Fibroblast of mammary gland (primary cell): Measurements from ENCODE around the gene SERTM2.

Source experiments
- DNase-seq: peaks from one replicate; pipeline ENCODE4 v3.0.0-alpha.2; 2010; ENCODE audit warnings: low read depth
- H3K4me3 ChIP-seq: 2 replicates; pipeline ENCODE4 v1.5.1; 2011; ENCODE audit warnings: low read depth, mild to moderate bottlenecking, low read length, moderate library complexity; ENCODE audit not compliant: control insufficient read depth
- TF ChIP-seq, protein P1 (sequence below): conservative IDR thresholded peaks from 2 replicates; pipeline ENCODE4 v1.5.1; 2011; ENCODE audit warnings: low read depth, low read length, inconsistent platforms; ENCODE audit not compliant: control insufficient read depth, insufficient read depth

Gene SERTM2

DNA sequence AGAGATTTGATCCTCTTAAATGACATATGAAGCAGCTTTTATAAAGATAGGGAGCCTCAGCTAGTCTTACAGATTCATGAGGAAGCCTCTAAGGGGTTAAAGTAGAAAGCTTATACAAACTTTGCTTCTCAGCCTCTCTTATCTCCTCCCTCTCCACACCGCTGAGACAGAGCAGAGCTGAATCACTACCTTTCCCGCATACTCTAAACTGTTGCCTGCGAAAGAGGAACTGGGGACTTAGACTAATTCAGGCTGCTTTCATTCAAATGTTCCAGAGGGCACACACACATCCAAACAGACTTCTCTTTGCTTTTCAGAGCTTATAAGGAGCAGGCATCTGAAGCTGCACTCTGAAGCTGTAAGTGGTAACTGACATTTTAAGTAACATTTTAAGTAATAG, at the start of gene SERTM2:
SERTM2 (plus strand) TSS at position 169 of the 400 bp plus-strand sequence. CDS start 7,213 bp downstream, outside the sequence.
- H3K4me3 ChIP-seq = no peak within 1 kb of the TSS
- TF ChIP-seq, protein P1, sequence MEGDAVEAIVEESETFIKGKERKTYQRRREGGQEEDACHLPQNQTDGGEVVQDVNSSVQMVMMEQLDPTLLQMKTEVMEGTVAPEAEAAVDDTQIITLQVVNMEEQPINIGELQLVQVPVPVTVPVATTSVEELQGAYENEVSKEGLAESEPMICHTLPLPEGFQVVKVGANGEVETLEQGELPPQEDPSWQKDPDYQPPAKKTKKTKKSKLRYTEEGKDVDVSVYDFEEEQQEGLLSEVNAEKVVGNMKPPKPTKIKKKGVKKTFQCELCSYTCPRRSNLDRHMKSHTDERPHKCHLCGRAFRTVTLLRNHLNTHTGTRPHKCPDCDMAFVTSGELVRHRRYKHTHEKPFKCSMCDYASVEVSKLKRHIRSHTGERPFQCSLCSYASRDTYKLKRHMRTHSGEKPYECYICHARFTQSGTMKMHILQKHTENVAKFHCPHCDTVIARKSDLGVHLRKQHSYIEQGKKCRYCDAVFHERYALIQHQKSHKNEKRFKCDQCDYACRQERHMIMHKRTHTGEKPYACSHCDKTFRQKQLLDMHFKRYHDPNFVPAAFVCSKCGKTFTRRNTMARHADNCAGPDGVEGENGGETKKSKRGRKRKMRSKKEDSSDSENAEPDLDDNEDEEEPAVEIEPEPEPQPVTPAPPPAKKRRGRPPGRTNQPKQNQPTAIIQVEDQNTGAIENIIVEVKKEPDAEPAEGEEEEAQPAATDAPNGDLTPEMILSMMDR = no peak
- DNase-seq = peak; percentile 4

DNA sequence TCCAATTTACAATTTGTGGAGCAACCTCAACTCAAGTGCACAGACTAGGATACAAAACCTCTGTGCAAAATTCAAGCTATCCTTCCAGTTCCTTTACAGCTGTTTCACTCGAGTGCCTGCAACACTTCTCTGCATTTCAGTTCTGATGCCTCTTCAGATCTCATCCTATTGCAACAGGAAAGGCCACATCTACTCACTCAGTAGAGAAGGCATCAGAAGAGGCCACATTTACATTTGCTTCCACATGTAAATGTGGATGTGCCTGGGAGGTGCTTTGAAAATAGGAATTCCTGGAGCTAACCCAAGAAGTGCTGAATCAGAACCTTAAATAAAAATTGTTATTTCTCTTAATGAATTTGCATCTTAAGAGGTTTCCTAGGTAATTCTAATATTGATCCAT, 45.8 kb upstream of the SERTM2 start:
- H3K4me3 ChIP-seq = no peak overlapping the region
- TF ChIP-seq, protein P1 = no peak
- DNase-seq = no peak

DNA sequence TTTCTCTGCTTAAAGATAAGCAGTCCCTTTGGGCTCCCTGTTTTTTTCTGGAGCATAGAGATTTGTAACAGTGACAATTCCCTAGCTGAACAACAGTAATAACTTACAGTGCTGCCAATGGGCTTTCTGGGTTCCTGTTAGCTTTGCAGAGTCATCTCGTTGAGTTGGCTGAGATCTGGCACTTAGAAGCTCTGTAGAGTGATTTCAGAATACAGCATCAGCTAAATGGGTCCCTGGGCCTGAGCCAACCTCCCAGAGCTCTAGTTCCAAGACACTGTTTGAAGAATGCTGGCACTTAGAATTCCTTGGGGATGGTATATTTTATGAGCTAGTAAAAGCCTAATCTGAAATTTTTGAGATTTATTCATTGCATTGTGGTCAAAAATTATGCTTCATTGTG, 43.5 kb upstream of the SERTM2 start:
- no peak overlapping the region for H3K4me3 ChIP-seq
- TF ChIP-seq, protein P1 = no peak
- DNase-seq = no peak

DNA sequence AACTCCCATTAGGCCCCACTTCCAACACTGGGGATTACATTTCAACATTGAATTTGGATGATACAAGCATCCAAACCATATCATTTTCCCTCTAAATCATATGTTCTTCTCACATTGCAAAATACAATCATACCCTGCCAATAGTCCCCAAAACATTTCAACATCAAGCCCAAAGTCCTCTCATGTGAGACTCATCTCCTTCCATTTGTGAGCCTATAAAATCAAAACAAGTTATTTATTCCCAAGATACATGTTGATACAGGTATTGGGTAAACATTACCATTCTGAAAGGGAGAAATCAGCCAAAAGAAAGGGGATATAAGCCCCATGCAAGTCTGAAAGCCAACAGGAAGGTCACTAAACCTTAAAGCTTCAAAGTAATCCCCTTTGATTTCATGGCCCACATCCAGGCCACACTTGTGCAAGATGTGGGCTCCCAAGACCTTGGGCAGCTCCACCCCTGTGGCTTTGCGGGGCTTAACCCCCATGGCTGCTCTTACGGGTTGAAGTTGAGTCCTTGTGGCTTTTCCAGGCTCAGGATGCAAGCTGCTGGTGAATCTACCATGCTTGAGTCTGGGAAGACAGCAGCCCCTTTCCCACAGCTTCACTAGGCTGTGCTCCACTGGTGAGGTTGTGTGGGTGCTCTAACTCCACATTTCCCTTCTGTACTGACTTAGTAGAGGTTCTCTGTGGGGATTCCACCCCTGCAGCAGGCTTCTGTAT, 40.6 kb upstream of the SERTM2 start:
- DNase-seq = no peak
- TF ChIP-seq, protein P1 = no peak
- no peak overlapping the region for H3K4me3 ChIP-seq

DNA sequence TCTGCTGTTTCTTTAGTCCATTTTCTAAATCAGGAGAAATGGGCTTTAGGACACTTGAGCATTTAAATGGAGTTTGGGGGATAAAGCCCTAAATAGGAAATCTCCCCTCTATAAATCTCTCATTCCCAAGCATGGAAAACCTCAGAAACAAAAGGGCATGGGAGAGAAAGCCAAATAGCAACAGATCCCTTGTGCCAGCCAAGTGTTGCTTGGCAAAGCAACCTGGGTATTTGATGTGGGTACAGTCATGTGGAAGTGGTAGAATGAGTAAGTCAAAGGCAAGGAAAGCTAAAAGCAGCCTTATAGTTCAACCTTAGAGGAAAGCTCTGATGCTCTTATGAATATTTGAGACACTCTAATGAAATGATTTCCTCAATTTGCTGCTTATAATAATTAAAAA, 29.5 kb upstream of the SERTM2 start:
- no peak overlapping the region for H3K4me3 ChIP-seq
- TF ChIP-seq, protein P1 = no peak
- no peak for DNase-seq

DNA sequence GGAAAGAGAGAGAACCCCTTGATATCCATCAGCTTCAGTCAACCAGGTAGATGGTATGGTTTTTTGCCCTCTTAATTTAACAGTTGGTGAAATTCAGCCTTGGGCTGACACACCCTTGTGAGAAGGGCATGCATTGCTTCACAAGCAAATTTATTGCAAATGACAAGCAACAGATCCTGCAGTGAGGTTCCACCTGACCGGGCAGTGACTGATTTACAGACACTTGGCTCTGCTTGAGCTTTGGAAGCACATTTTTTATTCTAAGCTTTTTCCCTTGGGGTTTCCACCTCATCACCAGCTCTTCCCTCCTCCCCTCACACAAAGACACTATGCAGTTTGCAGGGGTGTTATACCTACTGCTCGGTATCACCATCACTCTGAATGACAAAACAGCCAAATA, 28.3 kb upstream of the SERTM2 start:
- no peak overlapping the region for H3K4me3 ChIP-seq
- TF ChIP-seq, protein P1 = no peak
- no peak for DNase-seq
